ENCODE measurements around the gene MAMLD1. TPM values are rescaled to one million over a fixed set of nuclear protein-coding genes. Genes with fewer than 3 reads are reported as not detected.

MAMLD1 gene
- total RNA-seq, 1 donor from 2014 or later = 7.0 TPM

- Mint-ChIP-seq H3K9me3 (no peaks in the 10 kb centered on the region), H3K4me1 (ENCODE audit: unreplicated experiment) (no peaks in the 10 kb centered on the region), H3K36me3 (no peaks in the 10 kb centered on the region), H3K27ac (no peak overlapping the region), H3K4me3 (no peak overlapping the region), H3K27me3 (peaks cover 3% of the 10 kb centered on the region)
- no peak for DNase-seq (ENCODE audit: extremely low spot score, unreplicated experiment)
- no peak for TF ChIP-seq CTCF (conservative IDR thresholded peaks at IDR 0.05)
Measured at GRCh38 chrX:150324035-150324728, 38.9 kb upstream of the MAMLD1 start.

- peaks cover 3% of the 10 kb centered on the region for H3K27me3 Mint-ChIP-seq
- TF ChIP-seq CTCF (conservative IDR thresholded peaks at IDR 0.05) = no peak
- no peak overlapping the region for H3K4me3 Mint-ChIP-seq
- DNase-seq (ENCODE audit: extremely low spot score, unreplicated experiment) = no peak
- no peaks in the 10 kb centered on the region for H3K36me3 Mint-ChIP-seq
- H3K27ac Mint-ChIP-seq = no peak overlapping the region
- H3K9me3 Mint-ChIP-seq = no peaks in the 10 kb centered on the region
- H3K4me1 Mint-ChIP-seq (ENCODE audit: unreplicated experiment) = no peaks in the 10 kb centered on the region
Measured at GRCh38 chrX:150324919-150325318, 38.2 kb upstream of the MAMLD1 start.

- no peaks in the 10 kb centered on the region for H3K36me3 Mint-ChIP-seq
- no peak overlapping the region for H3K4me3 Mint-ChIP-seq
- no peaks in the 10 kb centered on the region for H3K4me1 Mint-ChIP-seq (ENCODE audit: unreplicated experiment)
- peaks cover 3% of the 10 kb centered on the region for H3K27me3 Mint-ChIP-seq
- no peak overlapping the region for H3K27ac Mint-ChIP-seq
- TF ChIP-seq CTCF (conservative IDR thresholded peaks at IDR 0.05) = no peak
- H3K9me3 Mint-ChIP-seq = no peaks in the 10 kb centered on the region
- no peak for DNase-seq (ENCODE audit: extremely low spot score, unreplicated experiment)
Measured at GRCh38 chrX:150326541-150327247, 36.4 kb upstream of the MAMLD1 start.

- Mint-ChIP-seq H3K27ac (no peak overlapping the region), H3K36me3 (no peaks in the 10 kb centered on the region), H3K27me3 (peaks cover 3% of the 10 kb centered on the region), H3K9me3 (peaks cover 7% of the 10 kb centered on the region), H3K4me3 (no peak overlapping the region), H3K4me1 (ENCODE audit: unreplicated experiment) (no peaks in the 10 kb centered on the region)
- DNase-seq (ENCODE audit: extremely low spot score, unreplicated experiment) = no peak
- no peak for TF ChIP-seq CTCF (conservative IDR thresholded peaks at IDR 0.05)
Measured at GRCh38 chrX:150329282-150329681, 33.8 kb upstream of the MAMLD1 start.

- Mint-ChIP-seq H3K4me1 (ENCODE audit: unreplicated experiment) (no peaks in the 10 kb centered on the region), H3K9me3 (peaks cover 7% of the 10 kb centered on the region), H3K27me3 (peaks cover 3% of the 10 kb centered on the region), H3K4me3 (no peak overlapping the region), H3K27ac (no peak overlapping the region), H3K36me3 (no peaks in the 10 kb centered on the region)
- DNase-seq (ENCODE audit: extremely low spot score, unreplicated experiment) = no peak
- TF ChIP-seq CTCF (conservative IDR thresholded peaks at IDR 0.05) = no peak
Measured at GRCh38 chrX:150329868-150330267, 33.2 kb upstream of the MAMLD1 start.

Data from type B pancreatic cell (in vitro differentiated cells).